Calu3 (cell line): ENCODE results near the gene PVALB. TPM values are rescaled to one million over a fixed set of nuclear protein-coding genes. Genes with fewer than 3 reads are reported as not detected.

Source experiments
- BruUV-seq: library from RNA; stranded (reverse); fragments of 400-500 nt; replicated peaks from 2 replicates; lab custom pipeline; 2021; lab: Mats Ljungman, UMichigan
- CTCF ChIA-PET: fragments of 300-600 bp; sonication (Branson Sonifier 250); formaldehyde crosslinking; loops from one replicate; lab custom pipeline; 2022; ENCODE audit warnings: antibody characterized with exemption; lab: Charles Lee
- DNase-seq: peaks from one replicate; pipeline ENCODE4 v3.0.0; 2022
- H3K27ac Mint-ChIP-seq: one replicate; pipeline ENCODE4 v1.8.0; 2022; ENCODE audit warnings: mixed read lengths; ENCODE audit not compliant: unreplicated experiment
- H3K27me3 Mint-ChIP-seq: one replicate; pipeline ENCODE4 v1.8.0; 2022; ENCODE audit warnings: mixed read lengths; ENCODE audit not compliant: unreplicated experiment
- H3K36me3 Mint-ChIP-seq: one replicate; pipeline ENCODE4 v1.8.0; 2022; ENCODE audit warnings: mild to moderate bottlenecking, moderate library complexity, mixed read lengths; ENCODE audit not compliant: insufficient read depth, unreplicated experiment
- H3K4me1 Mint-ChIP-seq: one replicate; pipeline ENCODE4 v1.8.0; 2022; ENCODE audit warnings: mild to moderate bottlenecking, low read depth, mixed read lengths; ENCODE audit not compliant: unreplicated experiment
- H3K4me3 Mint-ChIP-seq: one replicate; pipeline ENCODE4 v1.8.0; 2022; ENCODE audit warnings: mild to moderate bottlenecking, low read depth, moderate library complexity, mixed read lengths; ENCODE audit not compliant: unreplicated experiment
- H3K9me3 Mint-ChIP-seq: one replicate; pipeline ENCODE4 v1.8.0; 2022; ENCODE audit warnings: low read depth, mixed read lengths; ENCODE audit not compliant: unreplicated experiment
- CTCF ChIP-seq: fragments of 200-600 bp; IDR thresholded peaks from one replicate; pipeline ENCODE4 v1.8.0; 2022; ENCODE audit warnings: antibody characterized with exemption; ENCODE audit not compliant: unreplicated experiment
- intact Hi-C: fragments of 100-400 bp; cut with micrococcal nuclease; formaldehyde crosslinking; loops from one replicate; pipeline ENCODE4 v1.10.0; 2022; ENCODE audit not compliant: unreplicated experiment
- total RNA-seq: library from RNA; stranded (reverse); gene quantifications from 2 replicates; pipeline ENCODE4 v1.2.3, GENCODE V29; 2022

PVALB gene
- total RNA-seq, 1 experiment from 2014 or later: not detected

GRCh38 chr22:36850682-36851081 is 33.8 kb upstream of the PVALB start:
- peaks cover 83% of the 10 kb centered on the region for H3K27me3 Mint-ChIP-seq

GRCh38 chr22:36850056-36850455 is 33.2 kb upstream of the PVALB start:
- intact Hi-C loops: no loop called here
- CTCF ChIA-PET: interaction anchor here (0.6 kb wide), 1 partner anchor 304 kb away, joined by 5 read pairs; no protein-coding TSS in a partner anchor
- H3K4me3 Mint-ChIP-seq: no peak overlapping the region
- H3K27me3 Mint-ChIP-seq: peaks cover 89% of the 10 kb centered on the region
- H3K27ac Mint-ChIP-seq: no peak overlapping the region
- no peak for TF ChIP-seq CTCF
- no peak for DNase-seq
- H3K4me1 Mint-ChIP-seq: peaks cover 7% of the 10 kb centered on the region
- H3K36me3 Mint-ChIP-seq: no peaks in the 10 kb centered on the region
- no peaks in the 10 kb centered on the region for H3K9me3 Mint-ChIP-seq
- no TSS peak for BruUV-seq

More at GRCh38 chr22:36850682-36851081, 33.8 kb upstream of the PVALB start:
- DNase-seq: no peak
- intact Hi-C loops: no loop called here
- Mint-ChIP-seq H3K4me3 (no peak overlapping the region), H3K27ac (no peak overlapping the region), H3K36me3 (no peaks in the 10 kb centered on the region), H3K4me1 (peaks cover 7% of the 10 kb centered on the region), H3K9me3 (no peaks in the 10 kb centered on the region)
- CTCF ChIA-PET: interaction anchor here (0.6 kb wide), 1 partner anchor 304 kb away, joined by 5 read pairs; no protein-coding TSS in a partner anchor
- BruUV-seq: no TSS peak
- TF ChIP-seq CTCF: no peak

- no peak for DNase-seq
- H3K4me1 Mint-ChIP-seq: no peaks in the 10 kb centered on the region
- no peak overlapping the region for H3K4me3 Mint-ChIP-seq
- CTCF ChIA-PET: no interaction called here
- no TSS peak for BruUV-seq
- TF ChIP-seq CTCF: no peak
- H3K27ac Mint-ChIP-seq: no peak overlapping the region
- no peaks in the 10 kb centered on the region for H3K9me3 Mint-ChIP-seq
- H3K36me3 Mint-ChIP-seq: no peaks in the 10 kb centered on the region
- H3K27me3 Mint-ChIP-seq: peaks cover 100% of the 10 kb centered on the region
- intact Hi-C loops: no loop called here
Observed at GRCh38 chr22:36846949-36847348, 30.1 kb upstream of the PVALB start.

GRCh38 chr22:36846271-36846670 is 29.4 kb upstream of the PVALB start:
- Mint-ChIP-seq H3K27ac (no peak overlapping the region), H3K4me1 (no peaks in the 10 kb centered on the region), H3K4me3 (no peak overlapping the region), H3K9me3 (no peaks in the 10 kb centered on the region), H3K27me3 (peaks cover 100% of the 10 kb centered on the region), H3K36me3 (no peaks in the 10 kb centered on the region)
- CTCF ChIA-PET: interaction anchor here (0.7 kb wide), 1 partner anchor 130 kb away, joined by 4 read pairs; no protein-coding TSS in a partner anchor
- no peak for TF ChIP-seq CTCF
- no peak for DNase-seq
- intact Hi-C loops: no loop called here
- no TSS peak for BruUV-seq
